H1 (cell line): ENCODE data around the gene ADNP2. TPM values are rescaled to one million over a fixed set of nuclear protein-coding genes. Genes with fewer than 3 reads are reported as not detected.

ENCODE experiments used
- CTCF ChIA-PET: fragments of 300-600 bp; sonication (Branson Sonifier 250); formaldehyde crosslinking; loops from one replicate; lab custom pipeline; 2021; ENCODE audit not compliant: partially characterized antibody; lab: Charles Lee
- POLR2A ChIA-PET: fragments of 300-600 bp; sonication (Branson Sonifier 250); formaldehyde crosslinking; loops from one replicate; lab custom pipeline; 2021; ENCODE audit warnings: inconsistent platforms; ENCODE audit not compliant: partially characterized antibody; lab: Charles Lee
- DNase-seq, 2 experiments: peaks; one replicate each; pipeline versions ENCODE4 v3.0.0 to v3.0.0-alpha.2; 2010 to 2022; ENCODE audit warnings: low spot score in 2 of 2, low read depth in 1 of 2, mixed read lengths in 1 of 2
- FAIRE-seq: peaks from 2 replicates; lab custom pipeline; 2011; peaks lifted over from hg19 to GRCh38; lab: Jason Lieb, UNC
- H2AFZ ChIP-seq: 2 replicates; pipeline ENCODE4 v1.8.1; 2012; ENCODE audit warnings: low read length, inconsistent platforms
- H2AK5ac ChIP-seq: 2 replicates; pipeline ENCODE4 v1.6.1; 2013; ENCODE audit warnings: low read depth, low read length
- H2BK120ac ChIP-seq: replicated peaks from 2 replicates; pipeline ENCODE3; 2013; ENCODE audit warnings: low read depth, low read length, inconsistent platforms
- H2BK12ac ChIP-seq: 2 replicates; pipeline ENCODE4 v1.6.1; 2013; ENCODE audit warnings: low read depth, low read length
- H2BK15ac ChIP-seq: 2 replicates; pipeline ENCODE4 v1.6.1; 2013; ENCODE audit warnings: low read length
- H2BK20ac ChIP-seq: 2 replicates; pipeline ENCODE4 v1.6.1; 2013; ENCODE audit warnings: low read length
- H2BK5ac ChIP-seq: 2 replicates; pipeline ENCODE4 v1.6.1; 2013; ENCODE audit warnings: low read depth, low read length
- H3K14ac ChIP-seq: 2 replicates; pipeline ENCODE4 v1.6.1; 2013; ENCODE audit warnings: inconsistent platforms; ENCODE audit not compliant: insufficient read length
- H3K18ac ChIP-seq: 2 replicates; pipeline ENCODE4 v1.6.1; 2013; ENCODE audit warnings: low read length; ENCODE audit errors: extremely low read depth
- H3K23ac ChIP-seq: 2 replicates; pipeline ENCODE4 v1.6.1; 2013; ENCODE audit warnings: inconsistent platforms; ENCODE audit not compliant: insufficient read length
- H3K23me2 ChIP-seq: 2 replicates; pipeline ENCODE4 v1.6.1; 2013; ENCODE audit warnings: low read depth, low read length
- H3K27ac ChIP-seq: 2 replicates; pipeline ENCODE4 v1.6.1; 2011; ENCODE audit warnings: low read depth, low read length, inconsistent platforms
- H3K27me3 ChIP-seq, 4 experiments: replicated peaks in 1 of 4; 1 replicate in 1 of 4; 2 replicates in 3 of 4; pipeline versions ENCODE4 v1.6.1 to v1.8.1; 2011 to 2013; ENCODE audit warnings: low read length in 3 of 4, mild to moderate bottlenecking in 3 of 4, inconsistent platforms in 2 of 4, mixed read lengths in 2 of 4, moderate library complexity in 1 of 4; ENCODE audit not compliant: control insufficient read depth in 3 of 4, insufficient read depth in 3 of 4; ENCODE audit errors: extremely low read depth in 1 of 4
- H3K36me3 ChIP-seq, 4 experiments: 2 replicates each; pipeline versions ENCODE4 v1.6.1 to v1.8.1; 2011 to 2013; ENCODE audit warnings: mild to moderate bottlenecking in 4 of 4, low read length in 3 of 4, moderate library complexity in 2 of 4, control low read depth in 1 of 4, inconsistent platforms in 1 of 4; ENCODE audit not compliant: insufficient read depth in 4 of 4, control insufficient read depth in 2 of 4
- H3K4ac ChIP-seq: replicated peaks from 2 replicates; pipeline ENCODE3; 2013; ENCODE audit warnings: low read length, low read depth, mixed read lengths, inconsistent platforms; ENCODE audit not compliant: insufficient read length
- H3K4me1 ChIP-seq, 4 experiments: replicated peaks in 1 of 4; 1 replicate in 1 of 4; 2 replicates in 3 of 4; pipeline versions ENCODE4 v1.6.1 to v1.8.1; 2011 to 2013; ENCODE audit warnings: low read length in 3 of 4, inconsistent platforms in 2 of 4, mixed read lengths in 1 of 4; ENCODE audit not compliant: insufficient read depth in 4 of 4, control insufficient read depth in 3 of 4
- H3K4me2 ChIP-seq, 2 experiments: 2 replicates each; pipeline versions ENCODE4 v1.6.1 to v1.8.1; 2011 to 2013; ENCODE audit warnings: low read depth in 2 of 2, low read length in 2 of 2, control low read depth in 1 of 2, inconsistent platforms in 1 of 2, mild to moderate bottlenecking in 1 of 2; ENCODE audit not compliant: insufficient read depth in 1 of 2
- H3K4me3 ChIP-seq, 4 experiments: fragments of 200-600, 300-600 bp in 1 of 4; sonication (generic), shearing (Covaris generic), sonication (Bioruptor Twin) in 1 of 4; 2 replicates each; pipeline versions ENCODE4 v1.5.1 to v1.8.1; 2011 to 2016; ENCODE audit warnings: low read length in 4 of 4, low read depth in 3 of 4, control low read depth in 2 of 4, inconsistent platforms in 2 of 4, mild to moderate bottlenecking in 2 of 4, mixed read lengths in 1 of 4, moderate library complexity in 1 of 4; ENCODE audit not compliant: insufficient read depth in 2 of 4; ENCODE audit errors: extremely low read depth in 1 of 4
- H3K56ac ChIP-seq: replicated peaks from 2 replicates; pipeline ENCODE3; 2013; ENCODE audit warnings: low read depth, mild to moderate bottlenecking, mixed read lengths, low read length, inconsistent platforms; ENCODE audit not compliant: insufficient read length
- H3K79me1 ChIP-seq: 2 replicates; pipeline ENCODE4 v1.6.1; 2013; ENCODE audit warnings: low read depth, low read length, control low read depth
- H3K79me2 ChIP-seq, 2 experiments: 2 replicates each; pipeline versions ENCODE4 v1.6.1 to v1.8.1; 2012 to 2013; ENCODE audit warnings: low read length in 2 of 2, mild to moderate bottlenecking in 2 of 2, inconsistent platforms in 1 of 2; ENCODE audit not compliant: insufficient read depth in 2 of 2, control insufficient read depth in 1 of 2
- H3K9ac ChIP-seq, 4 experiments: replicated peaks in 1 of 4; 1 replicate in 1 of 4; 2 replicates in 3 of 4; pipeline versions ENCODE4 v1.6.1 to v1.8.1; 2011 to 2013; ENCODE audit warnings: low read depth in 3 of 4, low read length in 3 of 4, control low read depth in 2 of 4, mild to moderate bottlenecking in 2 of 4, moderate library complexity in 2 of 4, inconsistent platforms in 1 of 4; ENCODE audit errors: extremely low read depth in 1 of 4
- H3K9me3 ChIP-seq, 2 experiments: 2 replicates each; pipeline versions ENCODE4 v1.6.1 to v1.8.1; 2012 to 2013; ENCODE audit warnings: mild to moderate bottlenecking in 2 of 2, moderate library complexity in 2 of 2, control low read depth in 1 of 2, inconsistent platforms in 1 of 2, low read depth in 1 of 2, low read length in 1 of 2, mixed read lengths in 1 of 2; ENCODE audit not compliant: insufficient read depth in 2 of 2
- H4K20me1 ChIP-seq, 2 experiments: replicated peaks in 1 of 2; 2 replicates each; pipeline versions ENCODE3 to v1.8.1; 2011 to 2013; ENCODE audit warnings: inconsistent platforms in 2 of 2, low read length in 2 of 2, mild to moderate bottlenecking in 1 of 2; ENCODE audit not compliant: insufficient read depth in 2 of 2, control insufficient read depth in 1 of 2
- H4K5ac ChIP-seq: 2 replicates; pipeline ENCODE4 v1.6.1; 2013; ENCODE audit warnings: low read length, low read depth, mixed read lengths, inconsistent platforms; ENCODE audit not compliant: insufficient read length
- H4K8ac ChIP-seq: 2 replicates; pipeline ENCODE4 v1.8.0; 2013; ENCODE audit warnings: mild to moderate bottlenecking, moderate library complexity, low read length, inconsistent platforms; ENCODE audit not compliant: insufficient read depth; ENCODE audit errors: extremely low read depth
- H4K91ac ChIP-seq: replicated peaks from 2 replicates; pipeline ENCODE3; 2013; ENCODE audit warnings: low read length, mixed read lengths, inconsistent platforms; ENCODE audit not compliant: insufficient read length
- BCL11A ChIP-seq, 2 experiments: IDR thresholded peaks; one replicate each; pipeline ENCODE4 v1.6.1; 2011; ENCODE audit warnings: low read depth in 2 of 2, low read length in 2 of 2, mild to moderate bottlenecking in 2 of 2
- CREB1 ChIP-seq: IDR thresholded peaks from 2 replicates; pipeline ENCODE4 v1.6.1; 2012; ENCODE audit warnings: inconsistent platforms
- EP300 ChIP-seq, 2 experiments: IDR thresholded peaks; 1 replicate in 1 of 2; 2 replicates in 1 of 2; pipeline ENCODE4 v1.6.1; 2011 to 2012; ENCODE audit warnings: low read depth in 2 of 2, low read length in 2 of 2, mild to moderate bottlenecking in 2 of 2, borderline replicate concordance in 1 of 2, inconsistent platforms in 1 of 2, moderate library complexity in 1 of 2
- SIN3A ChIP-seq, 2 experiments: IDR thresholded peaks in 1 of 2; conservative IDR thresholded peaks in 1 of 2; 2 replicates each; pipeline ENCODE4 v1.6.1; 2011 to 2012; ENCODE audit warnings: low read length in 2 of 2, improper control_type of control experiment in 1 of 2, low read depth in 1 of 2, mild to moderate bottlenecking in 1 of 2
- ZNF274 ChIP-seq: IDR thresholded peaks from 2 replicates; pipeline ENCODE4 v1.7.0; 2012; ENCODE audit warnings: low read length, borderline replicate concordance; ENCODE audit errors: extremely low read depth
- WGBS, 2 experiments: shearing (Covaris generic) in 1 of 2; methylation state at CpG; one replicate each; pipeline versions ENCODE4 v1.1.6 to v1.1.7; 2013 to 2015; ENCODE audit warnings: low lambda C conversion rate in 2 of 2, mixed read lengths in 2 of 2, inconsistent platforms in 1 of 2, low coverage in 1 of 2, missing lambda C conversion rate in 1 of 2; ENCODE audit not compliant: insufficient replicate concordance in 2 of 2, insufficient coverage in 1 of 2, insufficient read length in 1 of 2; ENCODE audit errors: extremely low coverage in 1 of 2, missing lambda C conversion rate in 1 of 2; 5-methylcytosine and 5-hydroxymethylcytosine counted together
- polyA plus RNA-seq, 7 experiments: library from polyadenylated mRNA; depleted of rRNA in 3 of 7; stranded (reverse) in 5 of 7; unstranded in 2 of 7; fragments of >200 nt in 5 of 7; fragments of 200-250 nt in 2 of 7; gene quantifications; 1 replicate in 5 of 7; 2 replicates in 1 of 7; 4 replicates in 1 of 7; pipeline versions ENCODE4 v1.2.1 to v1.2.3, GENCODE V29; 2011 to 2013; ENCODE audit warnings: missing spikeins in 2 of 7, mixed read lengths in 2 of 7
- total RNA-seq: library from RNA; stranded (reverse); fragmentation: NEBNext Ultra II Directional; extraction: Animal tissue kit (Norgen Biotek cat#: 25700); gene quantifications from 2 replicates; pipeline ENCODE4 v1.2.1, GENCODE V29; 2021
- TF ChIP-seq, protein P1 (sequence below): IDR thresholded peaks from 2 replicates; pipeline ENCODE4 v1.6.1; 2011; ENCODE audit warnings: low read length, improper control_type of control experiment
- TF ChIP-seq, protein P2 (sequence below): IDR thresholded peaks from 2 replicates; pipeline ENCODE4 v1.6.1; 2012; ENCODE audit warnings: inconsistent platforms

ADNP2 gene
- total and polyA plus RNA-seq, 2 of the 8 experiments (the other 6 are each of a cell fraction or from before 2014, with no cell fraction given): 25.1 to 61.6 TPM

DNA sequence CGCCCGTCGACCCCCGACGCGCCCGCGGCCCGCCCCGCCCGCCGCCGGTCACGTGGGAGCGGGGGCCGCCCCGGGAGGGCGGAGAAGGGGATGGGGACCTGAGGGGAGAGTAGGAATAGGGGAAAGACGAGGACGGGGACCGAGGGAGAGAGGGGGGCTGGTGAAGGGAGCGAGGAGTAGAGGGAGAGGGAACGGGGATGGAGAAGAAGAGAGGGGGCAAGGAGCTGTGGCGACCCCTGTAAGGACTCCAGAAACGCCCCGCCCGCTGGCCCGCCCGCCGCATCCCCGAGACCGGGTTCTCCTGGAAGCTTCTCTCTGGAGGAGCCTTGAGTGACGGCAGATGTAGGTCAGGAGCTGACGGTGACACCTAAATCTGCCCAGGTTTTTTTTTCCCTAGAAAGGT, 615 bp downstream of the ADNP2 start:
- H3K56ac ChIP-seq: no peak overlapping the region

More for the DNA sequence above, 615 bp downstream of the ADNP2 start:
- no peak overlapping the region for H3K4ac ChIP-seq
- peak overlapping the region; percentile 53 to 99 (median 85); a peak in 5 of 7 replicates for H3K9ac ChIP-seq
- no peak overlapping the region for H3K14ac ChIP-seq
- H2BK12ac ChIP-seq: no peak overlapping the region
- peaks cover 4 to 22% (median 17%) of the 10 kb centered on the region in 4 experiments for H3K4me1 ChIP-seq
- peak in 1 of 2 experiments; percentile 71 for DNase-seq
- peak overlapping the region; percentile 68 to 76 for H3K4me2 ChIP-seq
- peaks cover 5% of the 10 kb centered on the region for H3K79me1 ChIP-seq
- H3K36me3 ChIP-seq: peaks cover 0 to 8% (median 0%) of the 10 kb centered on the region in 4 experiments; a peak in 2 of 8 replicates
- peaks cover 4% of the 10 kb centered on the region; the same call in 1 of the 2 replicates for H3K23me2 ChIP-seq
- FAIRE-seq: no peak
- POLR2A ChIA-PET: interaction anchor here (0.6 to 1.4 kb wide), 19 partner anchors 8 to 122 kb away, joined by 3 to 9 read pairs (median 4); partner anchors contain the start of genes RBFA and TXNL4A
- no peak overlapping the region; the same call in 1 of the 2 replicates for H3K27ac ChIP-seq
- H3K79me2 ChIP-seq: peaks cover 34 to 51% of the 10 kb centered on the region in 2 experiments
- CTCF ChIA-PET: interaction anchor here (0.6 to 0.9 kb wide), 4 partner anchors 10 to 194 kb away, joined by 3 to 4 read pairs (median 3); no protein-coding TSS in a partner anchor
- H3K4me3 ChIP-seq: peak overlapping the region; percentile 62 to 91 (median 75)
- no peak overlapping the region for H4K8ac ChIP-seq
- no peak overlapping the region for H4K5ac ChIP-seq
- no peaks in the 10 kb centered on the region for H3K27me3 ChIP-seq
- no peak overlapping the region for H2BK120ac ChIP-seq
- H4K91ac ChIP-seq: no peak overlapping the region
- H2BK5ac ChIP-seq: no peak overlapping the region
- WGBS, 2 experiments: 11% methylated on average over 8 of the region's 34 CpGs; no CpG with 5 or more reads in 1 of the 2 experiments
- H2AFZ ChIP-seq: no peak overlapping the region
- H4K20me1 ChIP-seq: peaks cover 10 to 23% of the 10 kb centered on the region in 2 experiments
- no peak for TF ChIP-seq BCL11A (IDR thresholded peaks at IDR 0.05; ENCODE audit: low read depth in 2 of 2, low read length in 2 of 2)
- peak; percentile 67 to 75; a peak in 2 of 4 replicates for TF ChIP-seq SIN3A (conservative IDR thresholded peaks at IDR 0.05 in 1 of 2, IDR thresholded peaks at IDR 0.05 in 1 of 2; ENCODE audit: low read depth in 1 of 2, low read length in 2 of 2)
- TF ChIP-seq, protein P1, sequence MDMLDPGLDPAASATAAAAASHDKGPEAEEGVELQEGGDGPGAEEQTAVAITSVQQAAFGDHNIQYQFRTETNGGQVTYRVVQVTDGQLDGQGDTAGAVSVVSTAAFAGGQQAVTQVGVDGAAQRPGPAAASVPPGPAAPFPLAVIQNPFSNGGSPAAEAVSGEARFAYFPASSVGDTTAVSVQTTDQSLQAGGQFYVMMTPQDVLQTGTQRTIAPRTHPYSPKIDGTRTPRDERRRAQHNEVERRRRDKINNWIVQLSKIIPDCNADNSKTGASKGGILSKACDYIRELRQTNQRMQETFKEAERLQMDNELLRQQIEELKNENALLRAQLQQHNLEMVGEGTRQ: peak; percentile 59; the same call in 1 of the 2 replicates
- TF ChIP-seq, protein P2, sequence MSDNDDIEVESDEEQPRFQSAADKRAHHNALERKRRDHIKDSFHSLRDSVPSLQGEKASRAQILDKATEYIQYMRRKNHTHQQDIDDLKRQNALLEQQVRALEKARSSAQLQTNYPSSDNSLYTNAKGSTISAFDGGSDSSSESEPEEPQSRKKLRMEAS: peak; percentile 26; the same call in 1 of the 2 replicates
- TF ChIP-seq CREB1: no peak
- no peak for TF ChIP-seq ZNF274
- TF ChIP-seq EP300 (IDR thresholded peaks at IDR 0.05; ENCODE audit: borderline replicate concordance in 1 of 2, low read depth in 2 of 2, low read length in 2 of 2): no peak
- no peaks in the 10 kb centered on the region; a peak in 1 of 4 replicates for H3K9me3 ChIP-seq
- H3K18ac ChIP-seq: no peak overlapping the region; the same call in 1 of the 2 replicates
- no peak overlapping the region for H2BK20ac ChIP-seq
- no peak overlapping the region for H2AK5ac ChIP-seq
- H3K23ac ChIP-seq: no peak overlapping the region
- H2BK15ac ChIP-seq: no peak overlapping the region
